Transverse colon (tissue), 4 donors: ENCODE data around the gene STAT2. TPM values are rescaled to one million over a fixed set of nuclear protein-coding genes. Genes with fewer than 3 reads are reported as not detected.

ENCODE experiments used
- DNase-seq: peaks from one replicate; pipeline ENCODE4 v3.0.0-alpha.2; 2019
- H3K27ac ChIP-seq, 4 donors: fragments of 200-600 bp; sonication (generic); 2 replicates each; pipeline ENCODE4 v1.5.1; 2016 to 2018; ENCODE audit warnings: inconsistent platforms in 4 of 4
- H3K27me3 ChIP-seq: fragments of 200-600 bp; sonication (generic); 2 replicates; pipeline ENCODE4 v1.5.1; 2017; ENCODE audit warnings: inconsistent platforms
- H3K36me3 ChIP-seq, 4 donors: fragments of 200-600 bp; sonication (generic); 2 replicates each; pipeline ENCODE4 v1.5.1; 2017 to 2019; ENCODE audit warnings: inconsistent platforms in 4 of 4
- H3K4me1 ChIP-seq, 4 donors: fragments of 200-600 bp; sonication (generic); 2 replicates each; pipeline ENCODE4 v1.5.1; 2017 to 2020; ENCODE audit warnings: inconsistent platforms in 4 of 4
- H3K4me3 ChIP-seq, 4 donors: fragments of 200-600 bp; sonication (generic); 1 replicate in 1 of 4; 2 replicates in 3 of 4; pipeline versions ENCODE4 v1.5.1 to v1.6.1; 2017 to 2019; ENCODE audit warnings: inconsistent platforms in 4 of 4
- H3K9me3 ChIP-seq, 2 donors: fragments of 200-600 bp; sonication (generic); 2 replicates each; pipeline ENCODE4 v1.5.1; 2017 to 2019; ENCODE audit warnings: inconsistent platforms in 2 of 2
- CTCF ChIP-seq, 5 experiments: fragments of 200-600 bp in 3 of 5; fragments of 450-650 bp in 2 of 5; sonication (generic) in 3 of 5; IDR thresholded peaks; 1 replicate in 2 of 5; 2 replicates in 3 of 5; pipeline ENCODE4 v1.5.1; 2016 to 2017; ENCODE audit warnings: antibody characterized with exemption in 5 of 5, inconsistent platforms in 3 of 5, mild to moderate bottlenecking in 2 of 5, moderate library complexity in 1 of 5
- EP300 ChIP-seq: sonication (generic); formaldehyde crosslinking; IDR thresholded peaks from one replicate; pipeline ENCODE4 v1.6.1; 2017; ENCODE audit warnings: antibody characterized with exemption, low read depth
- POLR2A ChIP-seq: fragments of 450-650 bp; IDR thresholded peaks from one replicate; pipeline ENCODE4 v1.6.1; 2016; ENCODE audit warnings: antibody characterized with exemption, mild to moderate bottlenecking, moderate library complexity
- POLR2AphosphoS5 ChIP-seq, 3 donors: sonication (generic); formaldehyde crosslinking; IDR thresholded peaks; one replicate each; pipeline ENCODE4 v1.6.1; 2016; ENCODE audit warnings: antibody characterized with exemption in 3 of 3
- WGBS, 2 donors: methylation state at CpG; one replicate each; pipeline ENCODE4 v1.1.5; 2018; ENCODE audit warnings: low coverage in 1 of 2; 5-methylcytosine and 5-hydroxymethylcytosine counted together
- in situ Hi-C, 4 donors: fragments of 200-750 bp; cut with MboI; loops; one replicate each; pipeline versions ENCODE4 v1.15.0 to v1.15.1; 2017; ENCODE audit warnings: low sequenced_read_pairs in 3 of 4, low pct_ligation_motif_present in 1 of 4, low pct_unique_long_range_greater_than_20kb in 1 of 4
- intact Hi-C: fragments of 100-400 bp; cut with DNase I; formaldehyde crosslinking; loops from one replicate; pipeline ENCODE4 v1.15.1; 2023; ENCODE audit warnings: low total_unique reads
- small RNA-seq, 4 donors: library from RNA; depleted of rRNA; stranded (forward); fragments of <200 nt; gene quantifications; one replicate each; pipeline ENCODE3, GENCODE V24; 2016
- total RNA-seq, 4 donors: library from RNA; depleted of rRNA; stranded (reverse); fragments of >200 nt; gene quantifications; one replicate each; pipeline ENCODE4 v1.1.0, GENCODE V29; 2016

The STAT2 gene
- total RNA-seq, 4 donors from 2014 or later, result 85.6 to 192 (median 115) TPM

GRCh38 chr12:56296295-56296694 is 63.6 kb downstream of the STAT2 start:
- intact Hi-C loops (no loop called here), in situ Hi-C loops (no loop called here)
- Histone ChIP-seq H3K36me3 (peaks cover 0 to 3% (median under 1%) of the 10 kb centered on the region in 4 donors), H3K4me3 (no peak overlapping the region), H3K27ac (no peak overlapping the region), H3K9me3 (no peaks in the 10 kb centered on the region), H3K4me1 (peaks cover 21 to 56% (median 31%) of the 10 kb centered on the region in 4 donors), H3K27me3 (no peaks in the 10 kb centered on the region)
- 71 to 74% methylated on average over 4 to 5 of the region's 5 CpGs for WGBS, 2 donors
- no peak for TF ChIP-seq CTCF (IDR thresholded peaks at IDR 0.05)
- no peak for TF ChIP-seq POLR2A
- TF ChIP-seq EP300, result no peak
- no peak for TF ChIP-seq POLR2AphosphoS5 (IDR thresholded peaks at IDR 0.05)
- no peak for DNase-seq

GRCh38 chr12:56293795-56294194 is 66.1 kb downstream of the STAT2 start:
- WGBS, 2 donors, result 79% methylated on average over 5 of the region's 5 CpGs; no CpG with 5 or more reads in 1 of the 2 donors
- no peak overlapping the region for H3K4me3 ChIP-seq
- DNase-seq, result no peak
- peaks cover 8 to 45% (median 20%) of the 10 kb centered on the region in 4 donors for H3K4me1 ChIP-seq
- H3K9me3 ChIP-seq, result no peaks in the 10 kb centered on the region
- H3K27ac ChIP-seq, result no peak overlapping the region
- H3K36me3 ChIP-seq, result peaks cover 0 to 17% (median 2%) of the 10 kb centered on the region in 4 donors
- in situ Hi-C loops (no loop called here), intact Hi-C loops (no loop called here)
- no peaks in the 10 kb centered on the region for H3K27me3 ChIP-seq
- TF ChIP-seq POLR2A (no peak), CTCF (IDR thresholded peaks at IDR 0.05) (no peak), POLR2AphosphoS5 (IDR thresholded peaks at IDR 0.05) (no peak), EP300 (no peak)

Small RNA genes within 50 kb of the gene (small RNA-seq; reads per million reads assigned to genes)
- gene RNU7-40P, result 0 reads per million in 4 donors

Other genes with a start within 250 kb of the STAT2 start
- gene RPL41, start 243.5 kb downstream of the STAT2 start, total RNA-seq, result 1,000 to 10,000 TPM in 2 of 4 donors, 100 to 1,000 TPM in 2; 841 to 2,950 (median 1,684) TPM
- gene ZC3H10, start 241.8 kb downstream of the STAT2 start, total RNA-seq, result 10 to 100 TPM in 1 of 4 donors, 1 to 10 TPM in 3; 3.7 to 10.1 (median 4.5) TPM
- 100 to 1,000 TPM in 2 of 4 donors, 10 to 100 TPM in 2; 94.2 to 133 (median 97.9) TPM for gene ESYT1, start 231.8 kb downstream of the STAT2 start, total RNA-seq
- gene MYL6B, start 207.5 kb downstream of the STAT2 start, total RNA-seq, result 10 to 100 TPM in 3 of 4 donors, not detected in 1; 26.4 to 30.0 (median 26.7) TPM
- gene MYL6, start 201.7 kb downstream of the STAT2 start, total RNA-seq, result 1,000 to 10,000 TPM; 1,233 to 3,440 (median 2,458) TPM
- 100 to 1,000 TPM in 3 of 4 donors, 10 to 100 TPM in 1; 63.8 to 231 (median 135) TPM for gene SMARCC2, start 170.6 kb downstream of the STAT2 start, total RNA-seq
- 10 to 100 TPM; 39.0 to 51.3 (median 42.7) TPM for gene RNF41, start 138.2 kb downstream of the STAT2 start, total RNA-seq
- 10 to 100 TPM in 3 of 4 donors, 1 to 10 TPM in 1; 4.9 to 26.8 (median 15.5) TPM for gene NABP2, start 135.8 kb downstream of the STAT2 start, total RNA-seq
- 100 to 1,000 TPM; 225 to 325 (median 283) TPM for gene SLC39A5, start 130.1 kb downstream of the STAT2 start, total RNA-seq
- 100 to 1,000 TPM in 1 of 4 donors, 10 to 100 TPM in 3; 28.4 to 120 (median 40.0) TPM for gene ANKRD52, start 101.7 kb downstream of the STAT2 start, total RNA-seq
- 10 to 100 TPM in 3 of 4 donors, 1 to 10 TPM in 1; 6.7 to 51.5 (median 27.9) TPM for gene COQ10A, start 93.2 kb downstream of the STAT2 start, total RNA-seq
- 100 to 1,000 TPM in 3 of 4 donors, 10 to 100 TPM in 1; 92.4 to 297 (median 213) TPM for gene CS, start 59.8 kb downstream of the STAT2 start, total RNA-seq
- gene CNPY2, start 44.1 kb downstream of the STAT2 start, total RNA-seq, result 10 to 100 TPM; 34.0 to 87.2 (median 51.8) TPM
- gene PAN2, start 26.1 kb downstream of the STAT2 start, total RNA-seq, result 100 to 1,000 TPM in 1 of 4 donors, 10 to 100 TPM in 3; 45.2 to 206 (median 58.0) TPM
- gene IL23A, start 21.2 kb downstream of the STAT2 start, total RNA-seq, result 1 to 10 TPM in 1 of 4 donors, not detected in 3; 1.3 TPM
- not detected for gene APOF, start 2.8 kb upstream of the STAT2 start, total RNA-seq
- gene TIMELESS, start 89.3 kb upstream of the STAT2 start, total RNA-seq, result 1 to 10 TPM in 3 of 4 donors, under 1 TPM in 1; 0.75 to 7.8 (median 3.9) TPM
- gene MIP, start 94.5 kb upstream of the STAT2 start, total RNA-seq, result not detected
- 10 to 100 TPM in 1 of 4 donors, 1 to 10 TPM in 3; 3.0 to 11.5 (median 3.9) TPM for gene SPRYD4, start 108.5 kb upstream of the STAT2 start, total RNA-seq
- gene GLS2, start 128.1 kb upstream of the STAT2 start, total RNA-seq, result under 1 TPM in 2 of 4 donors, not detected in 2; 0.41 to 0.95 TPM
- 10 to 100 TPM; 17.3 to 55.1 (median 25.2) TPM for gene RBMS2, start 161.7 kb upstream of the STAT2 start, total RNA-seq